ENCODE measurements around the gene ACOX1. TPM values are rescaled to one million over a fixed set of nuclear protein-coding genes. Genes with fewer than 3 reads are reported as not detected.
"Not testable (repeated sequence)": the region's sequence is repeated elsewhere in the genome, so short reads cannot be mapped to it uniquely, and the experiment has no call there.

The ACOX1 gene
- total and polyA plus RNA-seq, 2 of the 13 experiments (the other 11 are each of a cell fraction or from before 2014, with no cell fraction given) = 86.4 to 120 TPM

- no peak for TF ChIP-seq RELA (CRISPR knock-in tag; IDR thresholded peaks at IDR 0.05)
- TF ChIP-seq BRCA1 (CRISPR knock-in tag; IDR thresholded peaks at IDR 0.05) = no peak
- peak; percentile 24; the same call in 1 of the 2 replicates for TF ChIP-seq GFI1 (CRISPR knock-in tag; IDR thresholded peaks at IDR 0.05; ENCODE audit: borderline replicate concordance)
- no peak for TF ChIP-seq CERS6 (CRISPR knock-in tag; IDR thresholded peaks at IDR 0.05)
- peak; percentile 15; the same call in 1 of the 2 replicates for TF ChIP-seq PAXIP1 (CRISPR knock-in tag; conservative IDR thresholded peaks at IDR 0.05)
- TF ChIP-seq PRDM10 (CRISPR knock-in tag; IDR thresholded peaks at IDR 0.05; ENCODE audit: low read depth) = peak; percentile 23; the same call in 1 of the 2 replicates
Observed at GRCh38 chr17:75970011-75970523, 8.9 kb downstream of the ACOX1 start (continued).

GRCh38 chr17:75969044-75969443 lies 9.9 kb downstream of the ACOX1 start:
- H3K27ac ChIP-seq (ENCODE audit: extremely low read length, insufficient read depth, low read length); intact Hi-C loops (cut with micrococcal nuclease; ENCODE audit: unreplicated experiment); H3K27me3 ChIP-seq (ENCODE audit: control insufficient read depth in 1 of 2, insufficient read depth in 2 of 2, low read length in 2 of 2); H3K4me2 ChIP-seq (ENCODE audit: low read depth, low read length); H3K9ac ChIP-seq (ENCODE audit: insufficient read depth, low read depth, low read length); in situ Hi-C loops (cut with HindIII; ENCODE audit: extremely low pct_ligation_motif_present, low pct_unique_long_range_greater_than_20kb); CTCF ChIA-PET (ENCODE audit: low intra/inter-chr PET ratio, low total read pairs); H2AFZ ChIP-seq (ENCODE audit: low read length); ATAC-seq; H3K4me3 ChIP-seq (replicated peaks in 1 of 3; ENCODE audit: insufficient read depth in 1 of 3, low read depth in 2 of 3, low read length in 3 of 3); FAIRE-seq; H3K9me3 ChIP-seq (ENCODE audit: low read length); DNase-seq (ENCODE audit: low spot score); BruUV-seq (replicated peaks): not testable (repeated sequence)
- POLR2A ChIA-PET = interaction anchor here (0.9 to 1.5 kb wide), 4 partner anchors 10 to 64 kb away, joined by 3 to 7 read pairs (median 4); partner anchors contain the start of genes ACOX1 and TEN1
- peaks cover 18 to 57% of the 10 kb centered on the region in 2 experiments for H3K36me3 ChIP-seq (replicated peaks in 1 of 2; ENCODE audit: control insufficient read depth in 1 of 2, insufficient read depth in 2 of 2, low read length in 2 of 2)
- peaks cover 44% of the 10 kb centered on the region for H4K20me1 ChIP-seq (ENCODE audit: insufficient read depth, low read length)
- H3K4me1 ChIP-seq (ENCODE audit: insufficient read depth, low read length) = peaks cover 51% of the 10 kb centered on the region
- peaks cover 75% of the 10 kb centered on the region for H3K79me2 ChIP-seq (ENCODE audit: insufficient read depth, low read length)
- WGBS (ENCODE audit: low lambda C conversion rate) = 98% methylated on average over 10 of the region's 10 CpGs
